ENCODE data around the gene DOCK2. TPM values are rescaled to one million over a fixed set of nuclear protein-coding genes. Genes with fewer than 3 reads are reported as not detected.

The DOCK2 gene
- total and polyA plus RNA-seq, 2 of the 8 experiments (the other 6 are each of a cell fraction or from before 2014, with no cell fraction given): 3.9 to 5.7 TPM

- DNase-seq (ENCODE audit: low read depth in 1 of 2, low spot score in 2 of 2) (no peak), FAIRE-seq (no peak)
- Histone ChIP-seq H3K79me1 (ENCODE audit: low read depth, low read length) (no peaks in the 10 kb centered on the region), H3K9ac (replicated peaks in 1 of 4; ENCODE audit: extremely low read depth in 1 of 4, low read depth in 3 of 4, low read length in 3 of 4) (no peak overlapping the region), H4K8ac (ENCODE audit: extremely low read depth, insufficient read depth, low read length) (no peak overlapping the region), H2BK15ac (ENCODE audit: low read length) (no peak overlapping the region), H4K5ac (ENCODE audit: insufficient read length, low read depth, low read length) (no peak overlapping the region), H3K14ac (ENCODE audit: insufficient read length) (no peak overlapping the region), H3K4ac (replicated peaks; ENCODE audit: insufficient read length, low read depth, low read length) (no peak overlapping the region), H3K27ac (ENCODE audit: low read depth, low read length) (no peak overlapping the region), H3K9me3 (ENCODE audit: insufficient read depth in 2 of 2, low read depth in 1 of 2, low read length in 1 of 2) (no peaks in the 10 kb centered on the region), H3K79me2 (ENCODE audit: control insufficient read depth in 1 of 2, insufficient read depth in 2 of 2, low read length in 2 of 2) (no peaks in the 10 kb centered on the region), H3K4me2 (ENCODE audit: insufficient read depth in 1 of 2, low read depth in 2 of 2, low read length in 2 of 2) (no peak overlapping the region), H4K20me1 (replicated peaks in 1 of 2; ENCODE audit: control insufficient read depth in 1 of 2, insufficient read depth in 2 of 2, low read length in 2 of 2) (no peaks in the 10 kb centered on the region), H3K36me3 (ENCODE audit: control insufficient read depth in 2 of 4, insufficient read depth in 4 of 4, low read length in 3 of 4) (no peaks in the 10 kb centered on the region), H2BK120ac (replicated peaks; ENCODE audit: low read depth, low read length) (no peak overlapping the region), H3K4me1 (replicated peaks in 1 of 4; ENCODE audit: control insufficient read depth in 3 of 4, insufficient read depth in 4 of 4, low read length in 3 of 4) (no peaks in the 10 kb centered on the region), H2BK12ac (ENCODE audit: low read depth, low read length) (no peak overlapping the region), H3K18ac (ENCODE audit: extremely low read depth, low read length) (no peak overlapping the region), H2BK5ac (ENCODE audit: low read depth, low read length) (no peak overlapping the region), H3K4me3 (ENCODE audit: extremely low read depth in 1 of 4, insufficient read depth in 2 of 4, low read depth in 3 of 4, low read length in 4 of 4) (no peak overlapping the region), H2AK5ac (ENCODE audit: low read depth, low read length) (no peak overlapping the region), H4K91ac (replicated peaks; ENCODE audit: insufficient read length, low read length) (no peak overlapping the region), H3K27me3 (replicated peaks in 1 of 4; ENCODE audit: control insufficient read depth in 3 of 4, extremely low read depth in 1 of 4, insufficient read depth in 3 of 4, low read length in 3 of 4) (no peaks in the 10 kb centered on the region), H3K56ac (replicated peaks; ENCODE audit: insufficient read length, low read depth, low read length) (no peak overlapping the region), H2BK20ac (ENCODE audit: low read length) (no peak overlapping the region), H3K23me2 (ENCODE audit: low read depth, low read length) (no peaks in the 10 kb centered on the region), H2AFZ (ENCODE audit: low read length) (no peak overlapping the region), H3K23ac (ENCODE audit: insufficient read length) (no peak overlapping the region)
- ChIA-PET CTCF (ENCODE audit: partially characterized antibody) (no interaction called here), POLR2A (ENCODE audit: partially characterized antibody) (no interaction called here)
- 84% methylated on average over 2 of the region's 2 CpGs; no CpG with 5 or more reads in 1 of the 2 experiments for WGBS, 2 experiments (ENCODE audit: extremely low coverage in 1 of 2, insufficient coverage in 1 of 2, insufficient read length in 1 of 2, insufficient replicate concordance in 2 of 2, low coverage in 1 of 2, low lambda C conversion rate in 2 of 2, missing lambda C conversion rate in 1 of 2)
- TF ChIP-seq HDAC6 (IDR thresholded peaks at IDR 0.05; ENCODE audit: low read depth, low read length) (no peak), CREB1 (IDR thresholded peaks at IDR 0.05) (no peak), SAP30 (IDR thresholded peaks at IDR 0.05; ENCODE audit: insufficient read depth, insufficient replicate concordance, low read length) (no peak), CHD1 (IDR thresholded peaks at IDR 0.05; ENCODE audit: low read depth, low read length) (no peak), CEBPB (IDR thresholded peaks at IDR 0.05; ENCODE audit: low read depth, low read length) (no peak), GABPA (IDR thresholded peaks at IDR 0.05; ENCODE audit: borderline replicate concordance, insufficient read depth, low read length) (no peak), KDM4A (IDR thresholded peaks at IDR 0.05; ENCODE audit: low read depth, low read length, severe bottlenecking) (no peak), SUZ12 (IDR thresholded peaks at IDR 0.05; ENCODE audit: low read length) (no peak), SP1 (IDR thresholded peaks at IDR 0.05; ENCODE audit: low read depth, low read length) (no peak), SIN3A (conservative IDR thresholded peaks at IDR 0.05 in 1 of 2, IDR thresholded peaks at IDR 0.05 in 1 of 2; ENCODE audit: low read depth in 1 of 2, low read length in 2 of 2) (no peak), BACH1 (IDR thresholded peaks at IDR 0.05; ENCODE audit: low read length) (no peak)
These were observed 18.3 kb downstream of the DOCK2 start for GRCh38 chr5:169655353-169655752.
